NCI-H510A (cell line): ENCODE measurements around the gene RAET1G.
"Not testable (repeated sequence)": the region's sequence is repeated elsewhere in the genome, so short reads cannot be mapped to it uniquely, and the experiment has no call there.

Source experiments
- DNase-seq: peaks from one replicate; lab custom pipeline; 2025; lab: John Stamatoyannopoulos, UW

The RAET1G gene, protein sequence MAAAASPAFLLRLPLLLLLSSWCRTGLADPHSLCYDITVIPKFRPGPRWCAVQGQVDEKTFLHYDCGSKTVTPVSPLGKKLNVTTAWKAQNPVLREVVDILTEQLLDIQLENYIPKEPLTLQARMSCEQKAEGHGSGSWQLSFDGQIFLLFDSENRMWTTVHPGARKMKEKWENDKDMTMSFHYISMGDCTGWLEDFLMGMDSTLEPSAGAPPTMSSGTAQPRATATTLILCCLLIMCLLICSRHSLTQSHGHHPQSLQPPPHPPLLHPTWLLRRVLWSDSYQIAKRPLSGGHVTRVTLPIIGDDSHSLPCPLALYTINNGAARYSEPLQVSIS

DNA sequence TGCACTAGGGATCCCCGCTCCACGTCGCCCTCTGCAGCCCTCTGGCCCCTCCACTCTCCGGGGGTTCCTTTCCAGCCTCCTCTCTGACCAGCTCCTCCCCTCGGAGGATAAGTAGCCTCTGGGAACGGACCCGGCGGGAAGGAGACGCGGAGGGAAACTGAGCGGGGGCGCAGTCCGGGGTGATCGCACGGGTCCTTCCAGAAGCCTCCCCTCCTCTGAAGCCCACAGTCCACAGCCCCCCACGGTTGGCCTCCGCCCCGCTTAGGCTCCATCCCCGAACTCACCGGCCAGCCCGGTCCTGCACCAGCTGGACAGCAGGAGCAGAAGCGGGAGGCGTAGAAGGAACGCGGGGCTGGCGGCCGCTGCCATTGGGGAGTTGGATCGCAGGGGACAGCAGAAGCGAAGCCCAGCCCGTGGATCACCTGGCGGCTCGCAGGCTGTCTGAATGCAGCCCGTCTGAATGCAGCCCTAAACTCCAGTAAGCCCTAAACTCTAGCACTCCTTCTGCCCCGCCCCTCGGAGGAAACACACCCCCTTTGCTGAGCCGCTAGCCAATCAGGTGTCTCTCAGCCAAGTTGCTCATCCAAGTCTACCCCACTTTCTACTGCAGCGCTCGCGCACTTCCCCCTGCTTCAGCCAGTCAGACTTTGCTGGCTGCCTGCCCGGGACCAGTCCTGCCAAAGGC, at the start of gene RAET1G:
Gene RAET1G (minus strand): TSS at position 480 of the 685 bp plus-strand sequence. CDS start 111 bp downstream, at position 369.
- DNase-seq: peak; percentile 38

DNA sequence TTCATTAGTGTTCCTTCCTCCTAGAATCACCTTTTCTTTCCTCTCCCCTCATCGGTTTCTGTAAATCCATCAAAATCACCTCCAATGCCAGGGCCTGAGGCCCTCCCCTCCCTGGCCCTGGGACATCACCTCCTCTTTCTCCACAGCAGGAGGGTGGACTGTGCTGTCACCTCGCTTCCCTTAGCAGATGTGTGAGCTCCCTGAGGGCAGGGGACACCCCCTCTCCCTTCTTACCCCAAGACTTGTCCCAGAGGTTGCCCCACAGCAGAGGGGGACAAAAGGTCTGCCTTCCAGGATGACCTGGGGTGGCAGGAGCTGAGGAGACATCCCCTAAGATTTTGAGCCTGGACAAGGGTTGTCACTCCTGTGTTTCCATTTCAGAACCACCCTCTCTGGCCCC, 46.7 kb upstream of the RAET1G start:
- DNase-seq: no peak

DNA sequence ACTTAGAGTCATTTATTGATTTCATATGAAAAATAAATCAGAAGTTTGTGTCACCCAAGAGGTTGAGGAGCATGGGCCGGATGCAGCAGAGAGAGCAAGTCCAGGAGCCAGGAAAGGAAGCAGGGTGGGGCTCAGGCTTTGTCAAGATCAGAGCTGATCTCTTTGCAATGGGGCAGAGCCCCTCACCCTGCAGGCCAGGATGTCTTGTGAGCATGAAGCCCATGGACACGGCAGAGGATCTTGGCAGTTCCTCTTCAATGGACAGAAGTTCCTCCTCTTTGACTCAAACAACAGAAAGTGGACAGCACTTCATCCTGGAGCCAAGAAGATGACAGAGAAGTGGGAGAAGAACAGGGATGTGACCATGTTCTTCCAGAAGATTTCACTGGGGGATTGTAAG, 46.0 kb upstream of the RAET1G start:
- not testable (repeated sequence) for DNase-seq

DNA sequence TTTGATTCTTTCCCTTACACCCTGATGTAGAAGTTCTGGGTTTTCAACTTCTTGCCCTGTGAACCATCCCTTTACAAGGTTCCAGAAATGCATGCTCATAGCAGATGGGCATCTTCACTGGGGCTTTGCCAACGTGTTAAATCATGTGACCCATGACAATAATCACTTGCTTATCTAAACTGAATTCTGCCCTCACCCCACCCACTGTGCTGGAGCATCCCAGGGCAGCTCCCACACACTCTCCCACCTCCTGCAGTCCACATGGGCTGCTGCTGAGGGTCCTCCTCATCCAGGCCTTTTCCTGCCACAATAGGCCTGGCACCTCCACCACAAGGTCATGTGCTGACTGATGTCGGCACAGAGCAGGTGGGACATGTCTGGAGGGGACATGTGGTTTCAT, 45.1 kb upstream of the RAET1G start:
- not testable (repeated sequence) for DNase-seq

DNA sequence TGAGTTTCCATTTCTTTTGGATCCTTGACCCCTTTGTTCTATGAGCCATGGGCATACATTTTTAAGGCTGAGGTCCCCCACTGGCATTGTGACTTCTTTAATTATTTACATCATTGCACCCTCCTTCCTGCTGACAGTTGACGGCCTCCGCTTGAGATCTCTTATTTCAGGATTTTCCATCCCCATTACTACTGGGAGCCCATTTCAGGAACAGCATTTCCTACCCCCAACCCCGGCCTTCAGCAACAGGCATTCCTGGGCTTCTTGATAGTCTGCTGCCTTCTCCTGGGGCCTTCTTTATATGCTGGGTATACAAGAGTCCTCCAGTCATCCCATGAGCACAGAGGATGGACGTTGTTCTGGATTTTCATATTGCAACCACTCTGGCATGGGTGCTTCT, 44.7 kb upstream of the RAET1G start:
- no peak for DNase-seq

DNA sequence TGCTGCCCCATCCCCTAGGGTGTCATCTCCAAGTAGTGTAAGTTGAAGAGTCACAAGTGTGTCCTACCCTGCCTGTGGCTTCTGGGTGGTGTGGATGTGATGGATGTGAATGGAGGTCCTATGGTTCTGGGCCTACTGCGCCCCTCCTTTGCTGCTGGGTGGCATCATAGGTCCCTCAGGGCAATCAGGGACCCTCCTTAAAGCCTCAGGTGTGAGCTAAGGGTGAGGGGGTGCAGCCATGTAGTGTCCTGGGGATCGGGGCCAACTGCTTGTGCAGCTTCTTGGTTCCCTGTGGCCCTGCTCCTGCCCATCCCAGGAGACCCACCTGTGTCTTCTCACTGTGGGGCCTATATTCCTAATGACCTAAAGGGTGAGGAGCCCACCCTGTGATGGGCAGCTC, 43.4 kb upstream of the RAET1G start:
- DNase-seq: not testable (repeated sequence)

DNA sequence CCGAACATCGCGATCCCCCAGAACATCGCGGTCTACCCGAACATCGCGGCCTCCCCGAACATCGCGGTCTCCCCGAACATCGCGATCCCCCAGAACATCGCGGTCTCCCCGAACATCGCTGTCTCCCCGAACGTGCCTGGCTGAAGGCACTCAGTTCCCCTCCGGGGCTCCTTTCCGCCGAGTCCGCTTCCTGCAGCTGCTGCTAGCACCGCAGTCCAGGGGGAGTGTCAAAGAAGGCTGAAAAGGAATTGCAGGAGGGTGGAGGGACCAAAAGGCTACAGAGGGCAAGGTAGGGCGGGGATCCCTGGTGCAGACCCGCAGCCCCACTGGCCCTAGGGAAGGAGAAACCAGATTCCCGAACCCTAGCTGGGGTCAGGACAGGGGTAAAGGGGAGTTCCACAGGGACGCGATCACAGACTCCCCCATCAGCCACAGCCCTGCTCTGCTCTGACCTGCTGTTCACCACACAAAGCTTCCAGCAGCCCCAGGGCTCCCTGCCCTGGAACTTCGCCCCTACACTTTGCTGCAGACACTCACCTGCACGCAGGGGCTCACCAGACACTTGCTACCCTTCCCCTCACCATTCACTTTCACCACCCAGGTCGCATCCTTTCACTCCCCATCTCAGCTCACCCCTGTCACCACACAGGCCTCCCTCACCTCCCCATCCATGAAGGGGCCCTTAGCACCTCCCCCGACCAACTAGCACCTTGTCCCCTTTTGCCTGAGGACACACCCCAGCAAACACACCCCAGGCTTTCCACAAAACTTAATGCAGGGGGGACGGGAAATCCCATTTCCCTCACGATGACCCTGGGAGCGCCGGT, 42.5 kb upstream of the RAET1G start:
- no peak for DNase-seq

DNA sequence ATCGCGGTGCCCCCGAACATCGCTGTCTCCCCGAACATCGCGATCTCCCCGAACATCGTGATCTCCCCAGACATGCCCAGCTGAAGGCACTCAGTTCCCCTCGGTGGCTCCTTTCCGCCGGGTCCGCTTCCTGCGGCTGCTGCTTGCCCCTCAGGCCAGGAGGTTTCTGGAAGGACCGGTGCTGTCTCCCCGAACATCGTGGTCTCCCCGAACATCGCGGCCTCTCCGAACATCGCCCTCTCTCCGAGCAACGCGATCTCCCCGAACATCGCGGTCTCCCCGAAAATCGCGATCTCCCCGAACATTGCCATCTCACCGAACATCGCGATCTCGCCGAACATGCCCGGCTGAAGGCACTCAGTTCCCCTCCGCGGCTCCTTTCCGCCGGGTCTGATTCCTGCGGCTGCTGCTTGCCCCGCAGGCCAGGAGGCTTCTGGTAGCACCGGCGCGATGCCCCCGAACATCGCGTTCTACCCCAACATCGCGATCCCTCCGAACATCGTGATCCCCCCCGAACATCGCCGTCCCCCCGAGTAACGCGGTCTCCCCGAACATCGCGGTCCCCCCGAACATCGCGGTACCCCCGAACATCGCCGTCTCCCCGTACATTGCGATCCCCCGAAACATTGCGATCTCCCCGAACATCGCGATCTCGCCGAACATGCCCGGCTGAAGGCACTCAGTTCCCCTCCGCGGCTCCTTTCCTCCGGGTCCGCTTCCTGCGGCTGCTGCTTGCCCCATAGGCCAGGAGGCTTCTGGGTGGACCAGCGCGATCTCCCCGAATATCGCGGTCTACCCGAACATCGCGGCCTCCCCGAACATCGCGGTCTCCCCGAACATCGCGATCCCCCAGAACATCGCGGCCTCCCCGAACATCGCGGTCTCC, 41.6 kb upstream of the RAET1G start:
- DNase-seq: no peak

DNA sequence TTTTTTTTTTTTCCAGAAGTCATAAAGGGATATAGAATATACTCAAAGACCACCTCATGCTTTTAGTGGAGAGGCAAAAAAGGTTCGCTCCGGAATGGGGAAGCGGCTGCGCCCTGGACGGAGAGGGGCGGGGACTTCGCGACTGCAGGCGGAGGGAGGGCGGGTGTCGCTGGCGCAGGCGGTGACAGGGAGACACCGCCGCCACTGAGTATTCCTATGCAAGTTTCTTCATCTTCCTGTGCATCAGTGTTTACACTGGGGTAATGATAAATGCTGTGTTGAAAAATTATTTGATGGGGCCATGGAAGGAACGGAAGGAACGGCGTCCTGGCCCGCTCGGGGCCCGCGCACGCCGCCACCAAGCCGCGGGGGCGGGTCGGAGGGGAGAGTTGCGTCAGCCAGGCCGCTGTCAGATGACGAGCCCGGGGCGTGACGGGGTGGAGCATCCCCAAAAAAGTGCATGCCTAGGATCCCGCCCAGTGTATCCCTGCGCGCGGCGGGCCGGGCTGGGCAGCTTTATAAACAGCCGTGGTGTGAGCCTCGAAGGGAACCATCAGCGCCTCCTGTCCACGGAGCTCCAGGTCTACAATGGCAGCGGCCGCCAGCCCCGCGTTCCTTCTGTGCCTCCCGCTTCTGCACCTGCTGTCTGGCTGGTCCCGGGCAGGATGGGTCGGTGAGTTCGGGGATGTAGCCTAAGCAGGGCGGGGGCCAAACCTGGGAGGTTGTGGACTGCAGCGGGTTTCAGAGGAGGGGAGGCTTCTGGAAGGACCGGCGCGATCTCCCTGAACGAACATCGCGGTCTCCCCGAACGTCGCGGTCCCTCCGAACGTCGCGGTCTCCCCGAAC, 40.8 kb upstream of the RAET1G start, which contains the start of gene ULBP1:
Gene ULBP1 (plus strand): TSS at position 482 of the 846 bp plus-strand sequence. CDS start 107 bp downstream, at position 589.
- DNase-seq: peak; percentile 68

DNA sequence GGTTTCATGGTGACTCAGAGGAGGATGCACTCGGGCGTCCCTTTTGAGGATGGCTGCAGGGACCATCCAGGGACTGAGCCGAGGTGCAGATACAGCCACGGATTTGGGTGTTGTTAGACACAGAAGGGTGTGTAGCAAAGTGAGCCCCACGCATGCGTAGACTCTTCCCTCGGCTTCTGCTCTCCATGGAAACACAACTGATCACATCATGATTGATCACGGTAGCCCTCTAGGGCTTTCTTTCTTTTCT, 40.2 kb upstream of the RAET1G start:
- DNase-seq: peak; percentile 49

DNA sequence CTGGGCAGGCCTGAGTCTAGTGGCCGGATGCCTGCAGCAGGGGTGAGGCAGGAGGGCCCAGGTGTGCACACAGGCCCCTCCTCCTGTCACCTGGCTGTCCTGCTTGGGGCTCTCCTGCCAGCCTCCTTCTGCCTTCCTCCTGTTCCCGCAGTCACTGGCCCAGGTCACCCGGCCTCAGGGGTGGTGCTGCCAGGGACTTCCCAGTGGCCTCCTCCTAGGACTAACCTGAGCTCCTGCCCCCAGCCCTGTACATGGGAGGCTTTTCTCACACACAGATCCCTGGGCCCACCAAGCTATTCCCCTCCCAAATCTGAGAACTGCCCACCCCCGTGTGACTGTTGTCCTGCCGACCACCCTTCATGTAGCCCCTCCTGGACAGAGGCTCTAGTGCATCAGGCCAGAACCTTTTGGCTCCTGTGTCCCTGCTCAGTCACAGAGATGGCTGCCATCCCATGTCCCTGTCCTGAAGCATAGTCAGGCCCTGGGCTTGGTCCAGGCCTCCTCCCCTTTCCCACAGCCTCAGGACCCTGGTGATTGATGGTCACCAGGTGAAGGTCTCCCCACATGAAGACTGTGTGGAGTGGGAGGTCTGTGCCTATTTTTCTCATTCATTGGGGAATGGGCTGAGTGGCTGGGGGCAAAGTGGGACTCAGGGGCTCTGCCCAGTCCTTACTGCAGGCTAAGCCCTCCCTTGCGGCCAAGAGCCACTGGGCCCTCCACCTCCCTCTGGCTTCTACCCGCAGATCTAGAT, 39.7 kb upstream of the RAET1G start:
- DNase-seq: no peak

DNA sequence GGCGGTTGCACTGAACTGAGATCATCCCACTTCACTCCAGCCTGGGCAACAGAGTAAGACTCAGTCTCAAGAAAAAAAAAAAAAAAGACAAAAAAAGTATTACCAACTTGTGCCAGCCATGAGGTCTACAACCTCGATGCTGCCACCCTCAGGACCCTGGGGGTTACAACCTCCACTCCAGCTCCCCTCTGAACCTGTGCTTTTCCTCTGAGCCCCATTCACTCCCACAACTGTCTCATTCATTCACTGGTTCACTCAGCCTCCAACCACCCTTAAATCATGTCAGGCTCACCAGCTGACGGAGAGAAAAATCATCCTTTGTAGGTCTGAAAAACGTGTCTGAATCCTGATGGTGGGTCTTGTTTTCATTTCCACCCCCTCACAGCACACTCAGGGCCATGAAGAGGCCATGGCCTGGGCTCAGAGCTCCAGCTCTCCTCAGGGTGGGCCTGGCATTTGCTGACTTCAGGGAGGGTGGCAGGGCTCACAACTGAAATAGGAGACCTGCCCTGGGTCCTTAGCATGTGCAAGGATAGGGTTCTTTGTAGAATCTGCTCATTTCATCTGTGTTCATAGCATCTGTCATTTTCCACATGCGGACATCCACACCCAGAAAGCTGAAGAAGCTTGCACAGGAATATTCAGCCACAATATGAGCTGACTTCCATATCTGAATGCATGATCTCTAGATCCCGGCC, 39.0 kb upstream of the RAET1G start:
- no peak for DNase-seq

DNA sequence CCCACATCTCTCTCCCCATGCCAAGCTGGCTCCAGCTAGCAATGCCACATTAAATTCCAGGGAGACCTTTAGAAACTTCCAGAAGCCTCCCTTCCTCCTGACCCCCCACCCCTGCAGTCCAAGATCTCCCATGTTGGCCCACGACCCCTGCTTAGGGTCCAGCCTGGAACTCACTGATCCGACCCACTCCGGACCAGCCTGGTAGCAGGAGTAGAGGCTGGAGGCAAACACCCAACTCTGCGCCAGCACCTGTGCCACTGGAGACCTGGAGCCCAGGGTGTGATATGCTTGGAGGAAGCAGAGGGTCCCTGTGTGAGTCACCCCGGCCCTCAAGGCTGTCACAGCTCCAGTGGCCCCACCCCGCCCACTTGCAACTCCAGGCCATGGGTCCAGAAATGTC, 37.6 kb upstream of the RAET1G start:
- DNase-seq: no peak

DNA sequence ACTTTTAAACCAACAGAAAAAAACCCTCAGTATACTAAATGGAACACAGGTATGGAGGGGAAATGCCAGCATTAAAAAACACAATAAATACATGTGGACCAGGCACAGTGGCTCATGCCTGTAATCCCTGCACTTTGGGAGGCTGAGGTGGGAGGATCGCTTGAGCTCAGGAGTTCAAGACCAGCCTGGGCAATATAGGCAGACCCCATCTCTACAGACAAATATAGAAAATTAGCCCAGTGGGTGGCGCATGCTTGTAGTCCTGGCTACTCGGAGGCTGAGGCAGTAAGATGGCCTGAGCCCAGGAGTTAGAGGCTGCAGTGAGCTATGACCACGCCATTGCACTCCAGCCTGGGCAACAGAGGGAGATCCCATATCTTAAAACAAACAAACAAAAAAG, 36.9 kb upstream of the RAET1G start:
- DNase-seq: not testable (repeated sequence)

DNA sequence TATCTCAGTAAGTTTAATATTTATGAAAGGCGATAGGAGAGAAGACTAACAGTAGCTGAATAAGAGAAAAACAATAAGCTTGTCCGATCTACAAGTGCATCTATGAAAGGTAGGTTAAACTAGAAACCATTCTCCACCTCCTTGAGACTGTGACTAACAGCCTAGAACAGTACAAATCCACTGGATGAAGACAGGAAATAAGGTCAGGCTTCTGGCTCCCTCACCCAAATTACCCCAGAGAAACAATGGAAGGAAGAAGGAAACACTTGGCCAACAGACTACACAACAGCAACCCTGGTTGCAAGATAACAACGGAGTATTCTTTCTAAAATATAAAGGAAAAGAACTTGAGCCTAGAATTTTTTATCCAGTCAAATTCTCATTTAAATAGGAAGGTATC, 35.2 kb upstream of the RAET1G start:
- not testable (repeated sequence) for DNase-seq

DNA sequence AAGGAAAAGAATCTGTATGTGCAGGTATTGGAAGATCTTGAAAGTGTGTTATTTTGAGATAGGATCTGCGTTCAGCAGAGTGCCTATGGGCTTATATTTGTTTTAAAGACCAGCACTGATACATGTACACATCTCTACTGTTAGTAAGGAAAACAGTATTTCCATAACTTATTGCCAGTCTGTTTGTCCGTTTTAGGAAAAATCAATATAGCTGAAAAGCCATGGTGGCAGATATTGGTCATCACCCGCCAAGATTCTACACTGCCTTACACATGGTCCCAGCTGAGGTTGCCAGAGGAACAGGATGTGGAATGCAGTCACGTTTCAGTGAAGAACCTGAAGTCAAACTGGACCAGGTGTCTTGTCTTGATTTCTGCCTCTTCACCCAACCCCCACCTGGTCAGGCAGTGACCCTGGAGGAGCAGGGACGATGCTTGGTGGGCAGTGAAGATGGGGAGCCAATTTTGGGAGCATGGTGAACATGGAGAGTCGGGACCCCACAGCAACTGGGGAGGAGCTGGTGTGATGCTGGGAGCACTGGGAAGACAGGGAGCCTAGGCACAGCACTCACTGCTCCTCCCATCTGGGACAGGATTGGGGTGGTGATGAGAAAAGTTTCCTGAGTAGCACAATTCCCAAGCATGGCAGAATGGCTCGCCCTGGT, 32.9 kb upstream of the RAET1G start:
- DNase-seq: not testable (repeated sequence)

DNA sequence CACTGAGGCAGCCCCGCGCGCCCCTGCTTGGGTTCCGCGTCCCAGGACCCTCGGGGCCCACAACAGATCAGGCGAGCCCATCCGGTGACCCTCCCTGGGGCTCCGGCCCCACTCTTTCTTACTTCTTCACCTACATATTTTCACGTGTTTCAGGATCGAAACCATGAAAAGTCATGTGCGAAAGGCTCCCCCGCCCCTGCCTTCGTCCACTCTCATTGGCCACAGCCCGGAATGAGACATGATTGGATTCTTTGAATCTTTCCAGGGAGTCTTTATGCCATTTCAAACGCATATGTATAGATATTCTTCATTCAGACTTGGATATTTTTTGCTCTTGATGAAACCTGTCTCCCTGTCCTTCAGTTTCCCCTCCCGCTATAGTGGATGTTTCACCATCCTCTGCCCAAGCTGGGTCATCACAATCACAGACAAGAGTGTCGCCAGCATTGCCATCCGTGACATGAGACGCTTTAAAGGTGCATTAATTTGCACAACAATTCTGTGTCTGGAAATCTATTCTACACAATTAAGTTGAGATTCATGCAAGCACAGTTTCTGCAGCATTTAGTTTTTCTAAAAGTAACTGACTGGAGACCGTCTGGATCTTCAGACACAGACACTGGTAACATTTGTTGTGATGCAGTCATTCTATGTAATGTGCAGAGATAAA, 32.2 kb upstream of the RAET1G start:
- not testable (repeated sequence) for DNase-seq

DNA sequence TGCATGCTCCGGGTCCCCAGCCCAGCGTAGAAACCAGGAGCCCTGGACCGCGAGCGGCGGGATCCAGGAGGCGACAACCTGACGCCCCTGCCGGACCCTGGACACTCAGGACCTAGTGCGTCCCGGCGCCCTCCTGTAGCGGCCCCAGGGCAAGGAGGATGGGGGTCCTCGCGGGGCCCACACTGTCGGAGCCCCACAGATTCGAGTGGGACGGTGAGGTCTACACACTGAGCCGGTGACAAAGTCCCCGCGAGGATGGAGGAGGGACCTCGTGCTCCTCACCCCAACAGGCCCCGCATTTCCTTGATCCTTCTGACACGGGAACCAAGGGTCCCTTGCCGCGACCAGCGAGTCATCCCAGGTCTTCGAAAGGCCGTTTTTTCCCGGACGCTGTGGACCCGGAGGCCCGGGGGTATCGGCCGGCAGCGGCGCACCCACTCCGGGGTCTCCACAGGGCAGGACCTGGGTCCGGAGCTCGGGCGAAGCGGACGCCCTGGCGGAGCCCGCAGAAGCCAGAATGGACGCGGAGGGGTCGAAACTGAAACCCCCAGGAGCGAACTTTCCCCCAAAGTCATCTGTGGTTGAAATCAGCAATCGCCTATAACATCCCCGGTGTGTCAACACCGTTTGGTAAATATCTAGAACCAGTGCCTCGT, 31.5 kb upstream of the RAET1G start:
- not testable (repeated sequence) for DNase-seq
